ENCODE results near the gene ZNF408. TPM values are rescaled to one million over a fixed set of nuclear protein-coding genes. Genes with fewer than 3 reads are reported as not detected.

The ZNF408 gene
- polyA plus RNA-seq, 1 donor (not counting 4 experiments of a cell fraction or from before 2014, with no cell fraction given), result 4.0 TPM

- H3K9ac ChIP-seq (ENCODE audit: control insufficient read depth, extremely low read depth, insufficient read depth, low read length), result no peak overlapping the region
- no peaks in the 10 kb centered on the region for H3K27me3 ChIP-seq (ENCODE audit: control insufficient read depth, extremely low read depth, insufficient read depth, low read length)
- dilution Hi-C loops (cut with MboI; ENCODE audit: extremely low pct_ligation_motif_present, low sequenced_read_pairs), result no loop called here
- H4K20me1 ChIP-seq (ENCODE audit: control insufficient read depth, extremely low read depth, insufficient read depth, low read length), result no peaks in the 10 kb centered on the region
- H3K27ac ChIP-seq (ENCODE audit: control insufficient read depth, insufficient read depth, low read length), result no peak overlapping the region
- H3K9me3 ChIP-seq (ENCODE audit: control insufficient read depth, low read depth, low read length), result no peaks in the 10 kb centered on the region
- no peak overlapping the region for H3K4me2 ChIP-seq (ENCODE audit: control insufficient read depth, extremely low read depth, insufficient read depth, low read depth, low read length)
- no peaks in the 10 kb centered on the region for H3K9me1 ChIP-seq (ENCODE audit: control insufficient read depth, extremely low read depth, insufficient read depth, low read length)
- H3K79me2 ChIP-seq (ENCODE audit: control insufficient read depth, insufficient read depth, low read length), result no peaks in the 10 kb centered on the region
- no peak overlapping the region for H3K4me3 ChIP-seq (ENCODE audit: control insufficient read depth in 2 of 3, extremely low read depth in 1 of 3, insufficient read depth in 2 of 3, low read depth in 1 of 3, low read length in 3 of 3)
- no peak overlapping the region for H2AFZ ChIP-seq (ENCODE audit: control insufficient read depth, low read length)
- H3K4me1 ChIP-seq (ENCODE audit: control insufficient read depth, extremely low read depth, insufficient read depth, low read length), result peaks cover 4% of the 10 kb centered on the region
- TF ChIP-seq EZH2 (IDR thresholded peaks at IDR 0.05; ENCODE audit: low read length) (no peak), CTCF (optimal IDR thresholded peaks at IDR 0.05 in 1 of 3, IDR thresholded peaks at IDR 0.05 in 1 of 3, conservative IDR thresholded peaks at IDR 0.05 in 1 of 3; ENCODE audit: extremely low read depth in 1 of 3, insufficient read depth in 2 of 3, low read length in 3 of 3) (no peak)
- no peak for FAIRE-seq
- DNase-seq (ENCODE audit: low read depth, low spot score), result no peak
- H3K36me3 ChIP-seq (ENCODE audit: control insufficient read depth in 2 of 2, extremely low read depth in 1 of 2, insufficient read depth in 2 of 2, low read length in 2 of 2), result no peaks in the 10 kb centered on the region
These were observed 21.9 kb downstream of the ZNF408 start for GRCh38 chr11:46722566-46723358.

DNA sequence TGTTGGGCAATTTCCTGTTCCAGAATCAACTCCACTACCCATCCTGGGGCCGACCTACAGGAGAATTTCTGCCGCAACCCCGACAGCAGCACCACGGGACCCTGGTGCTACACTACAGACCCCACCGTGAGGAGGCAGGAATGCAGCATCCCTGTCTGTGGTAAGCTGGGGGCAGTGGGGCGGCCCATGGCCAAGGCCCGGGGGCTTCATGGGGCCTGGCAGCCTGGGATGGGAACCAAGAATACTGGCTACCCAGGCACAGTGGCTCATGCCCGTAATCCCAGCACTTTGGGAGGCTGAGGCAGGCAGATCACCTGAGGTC is 22.5 kb downstream of the ZNF408 start:
- FAIRE-seq (no peak), DNase-seq (ENCODE audit: low read depth, low spot score) (no peak)
- Histone ChIP-seq H4K20me1 (ENCODE audit: control insufficient read depth, extremely low read depth, insufficient read depth, low read length) (no peaks in the 10 kb centered on the region), H3K4me3 (ENCODE audit: control insufficient read depth in 2 of 3, extremely low read depth in 1 of 3, insufficient read depth in 2 of 3, low read depth in 1 of 3, low read length in 3 of 3) (no peak overlapping the region), H3K79me2 (ENCODE audit: control insufficient read depth, insufficient read depth, low read length) (no peaks in the 10 kb centered on the region), H3K9ac (ENCODE audit: control insufficient read depth, extremely low read depth, insufficient read depth, low read length) (no peak overlapping the region), H2AFZ (ENCODE audit: control insufficient read depth, low read length) (no peak overlapping the region), H3K9me3 (ENCODE audit: control insufficient read depth, low read depth, low read length) (no peaks in the 10 kb centered on the region), H3K9me1 (ENCODE audit: control insufficient read depth, extremely low read depth, insufficient read depth, low read length) (no peaks in the 10 kb centered on the region), H3K27ac (ENCODE audit: control insufficient read depth, insufficient read depth, low read length) (no peak overlapping the region), H3K4me1 (ENCODE audit: control insufficient read depth, extremely low read depth, insufficient read depth, low read length) (no peaks in the 10 kb centered on the region), H3K27me3 (ENCODE audit: control insufficient read depth, extremely low read depth, insufficient read depth, low read length) (no peaks in the 10 kb centered on the region), H3K4me2 (ENCODE audit: control insufficient read depth, extremely low read depth, insufficient read depth, low read depth, low read length) (no peak overlapping the region), H3K36me3 (ENCODE audit: control insufficient read depth in 2 of 2, extremely low read depth in 1 of 2, insufficient read depth in 2 of 2, low read length in 2 of 2) (no peaks in the 10 kb centered on the region)
- dilution Hi-C loops (cut with MboI; ENCODE audit: extremely low pct_ligation_motif_present, low sequenced_read_pairs), result no loop called here
- TF ChIP-seq CTCF (optimal IDR thresholded peaks at IDR 0.05 in 1 of 3, IDR thresholded peaks at IDR 0.05 in 1 of 3, conservative IDR thresholded peaks at IDR 0.05 in 1 of 3; ENCODE audit: extremely low read depth in 1 of 3, insufficient read depth in 2 of 3, low read length in 3 of 3) (no peak), EZH2 (IDR thresholded peaks at IDR 0.05; ENCODE audit: low read length) (no peak)

Measured in keratinocyte (primary cell).